Mucosa of descending colon (tissue), 3 donors: ENCODE results near the gene ZNF136. TPM values are rescaled to one million over a fixed set of nuclear protein-coding genes. Genes with fewer than 3 reads are reported as not detected.

Source experiments
- ATAC-seq: fragments of 200-7000 bp; cut with Tn5 transposase; one replicate; pipeline ENCODE4 v1.9.1; 2020; ENCODE audit warnings: mild to moderate bottlenecking, moderate library complexity
- DNase-seq, 3 donors: peaks; one replicate each; pipeline ENCODE4 v3.0.0-alpha.2; 2020
- H3K36me3 ChIP-seq: fragments of 200-600 bp; one replicate; pipeline ENCODE4 v1.8.0; 2021; ENCODE audit warnings: low read depth, mild to moderate bottlenecking
- H3K4me1 ChIP-seq: fragments of 200-600 bp; one replicate; pipeline ENCODE4 v1.8.0; 2021; ENCODE audit warnings: low read depth, mild to moderate bottlenecking
- H3K4me3 ChIP-seq: fragments of 200-600 bp; one replicate; pipeline ENCODE4 v1.8.0; 2021; ENCODE audit warnings: mild to moderate bottlenecking
- H3K9me3 ChIP-seq: fragments of 200-600 bp; one replicate; pipeline ENCODE4 v1.8.0; 2021; ENCODE audit warnings: mild to moderate bottlenecking
- intact Hi-C, 2 donors: fragments of 100-400 bp; cut with DNase I in 1 of 2; cut with micrococcal nuclease in 1 of 2; formaldehyde crosslinking; loops; one replicate each; pipeline versions ENCODE4 v1.11.0 to v1.11.1; 2022; cut with DNase I, micrococcal nuclease
- total RNA-seq, 3 donors: library from RNA; stranded (reverse); fragmentation: NEBNext Ultra II Directional in 2 of 3; extraction: Animal tissue kit (Norgen Biotek cat#: 25700) in 2 of 3; gene quantifications; one replicate each; pipeline versions ENCODE4 v1.2.1 to v1.2.4, GENCODE V29; 2021 to 2023
- TF ChIP-seq, protein P1 (sequence below): fragments of 200-600 bp; IDR thresholded peaks from one replicate; pipeline ENCODE4 v1.8.0; 2022; ENCODE audit warnings: antibody characterized with exemption, mild to moderate bottlenecking
- donor health status: DM: no; HTN: no; CAD: no; lungs with moderate emphysema.
- donor health status: DM: no; HTN: no; CAD: no.
- donor health status: DM: no; HTN: yes; CAD: no.

The ZNF136 gene
- total RNA-seq, 3 donors from 2014 or later, result 6.3 to 12.1 (median 8.7) TPM

DNA sequence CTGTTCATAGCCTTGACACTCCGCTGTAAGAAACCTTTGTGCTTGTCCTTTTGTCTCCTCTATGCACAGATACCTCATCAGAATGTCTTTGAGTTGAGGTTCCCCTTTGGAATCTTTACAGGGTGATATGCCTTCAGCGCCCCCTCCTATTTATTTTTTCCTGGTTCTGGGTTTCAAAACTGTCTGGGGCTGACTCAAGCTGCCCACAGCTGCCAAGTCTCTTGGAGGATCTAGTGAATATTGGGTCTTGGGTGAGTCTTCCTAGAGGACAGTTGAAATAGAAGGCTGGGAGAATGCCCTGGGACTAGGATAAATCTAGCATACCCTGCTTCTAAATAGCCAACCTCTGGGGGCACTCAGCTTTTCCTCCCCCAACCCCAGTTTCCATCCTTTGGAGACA lies 930 bp downstream of the ZNF136 start:
- intact Hi-C loops, result no loop called here
- peaks cover 8% of the 10 kb centered on the region for H3K4me1 ChIP-seq
- no peaks in the 10 kb centered on the region for H3K9me3 ChIP-seq
- TF ChIP-seq, protein P1, sequence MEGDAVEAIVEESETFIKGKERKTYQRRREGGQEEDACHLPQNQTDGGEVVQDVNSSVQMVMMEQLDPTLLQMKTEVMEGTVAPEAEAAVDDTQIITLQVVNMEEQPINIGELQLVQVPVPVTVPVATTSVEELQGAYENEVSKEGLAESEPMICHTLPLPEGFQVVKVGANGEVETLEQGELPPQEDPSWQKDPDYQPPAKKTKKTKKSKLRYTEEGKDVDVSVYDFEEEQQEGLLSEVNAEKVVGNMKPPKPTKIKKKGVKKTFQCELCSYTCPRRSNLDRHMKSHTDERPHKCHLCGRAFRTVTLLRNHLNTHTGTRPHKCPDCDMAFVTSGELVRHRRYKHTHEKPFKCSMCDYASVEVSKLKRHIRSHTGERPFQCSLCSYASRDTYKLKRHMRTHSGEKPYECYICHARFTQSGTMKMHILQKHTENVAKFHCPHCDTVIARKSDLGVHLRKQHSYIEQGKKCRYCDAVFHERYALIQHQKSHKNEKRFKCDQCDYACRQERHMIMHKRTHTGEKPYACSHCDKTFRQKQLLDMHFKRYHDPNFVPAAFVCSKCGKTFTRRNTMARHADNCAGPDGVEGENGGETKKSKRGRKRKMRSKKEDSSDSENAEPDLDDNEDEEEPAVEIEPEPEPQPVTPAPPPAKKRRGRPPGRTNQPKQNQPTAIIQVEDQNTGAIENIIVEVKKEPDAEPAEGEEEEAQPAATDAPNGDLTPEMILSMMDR, result no peak
- no peak for DNase-seq
- no peaks in the 10 kb centered on the region for H3K36me3 ChIP-seq
- no peak overlapping the region for H3K4me3 ChIP-seq
- ATAC-seq, result no peak

DNA sequence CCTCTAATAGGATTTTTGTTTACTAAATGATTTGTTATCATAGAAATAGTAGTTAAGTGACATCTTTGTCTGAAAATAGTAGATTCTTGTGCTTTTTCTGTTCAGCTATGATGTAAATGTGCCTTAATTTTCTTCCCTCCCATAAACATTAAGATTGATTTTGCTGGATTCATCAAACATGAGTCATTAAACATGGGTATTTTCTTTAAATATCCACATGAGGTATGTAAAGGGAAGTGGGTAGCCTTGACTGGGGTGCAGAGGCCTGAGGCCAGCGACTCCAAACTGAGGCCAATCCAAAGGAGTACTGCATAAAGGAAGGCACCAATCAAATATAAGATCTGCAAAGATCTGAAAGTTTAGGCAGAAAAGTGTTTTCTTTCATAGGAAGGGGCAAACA lies 3.7 kb downstream of the ZNF136 start:
- Histone ChIP-seq H3K36me3 (no peaks in the 10 kb centered on the region), H3K4me3 (no peak overlapping the region), H3K9me3 (no peaks in the 10 kb centered on the region), H3K4me1 (peaks cover 8% of the 10 kb centered on the region)
- ATAC-seq (no peak), DNase-seq (no peak)
- intact Hi-C loops, result no loop called here
- TF ChIP-seq, protein P1, result no peak

DNA sequence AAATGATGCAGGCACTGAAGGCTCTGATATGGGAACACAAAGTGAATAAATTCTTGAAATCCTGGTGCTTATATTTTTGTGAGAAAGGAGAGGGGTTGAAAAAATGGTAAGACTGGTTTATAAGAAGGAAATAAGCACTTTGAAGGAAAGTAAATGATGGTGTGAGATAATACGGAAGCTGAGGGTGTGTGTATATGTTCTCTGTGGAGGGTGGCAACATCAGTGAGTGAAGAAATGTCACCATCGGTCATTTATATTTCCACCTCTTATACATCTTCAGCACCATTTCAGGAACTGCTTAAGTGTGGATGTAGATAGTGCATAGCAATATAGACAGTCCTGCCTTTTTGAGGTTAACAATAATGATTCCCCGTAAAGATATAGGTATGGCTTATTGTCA lies 17.5 kb downstream of the ZNF136 start:
- H3K36me3 ChIP-seq, result no peaks in the 10 kb centered on the region
- TF ChIP-seq, protein P1, result no peak
- intact Hi-C loops, result no loop called here
- ATAC-seq (no peak), DNase-seq (no peak)
- no peaks in the 10 kb centered on the region for H3K4me1 ChIP-seq
- peaks cover 65% of the 10 kb centered on the region for H3K9me3 ChIP-seq
- no peak overlapping the region for H3K4me3 ChIP-seq

DNA sequence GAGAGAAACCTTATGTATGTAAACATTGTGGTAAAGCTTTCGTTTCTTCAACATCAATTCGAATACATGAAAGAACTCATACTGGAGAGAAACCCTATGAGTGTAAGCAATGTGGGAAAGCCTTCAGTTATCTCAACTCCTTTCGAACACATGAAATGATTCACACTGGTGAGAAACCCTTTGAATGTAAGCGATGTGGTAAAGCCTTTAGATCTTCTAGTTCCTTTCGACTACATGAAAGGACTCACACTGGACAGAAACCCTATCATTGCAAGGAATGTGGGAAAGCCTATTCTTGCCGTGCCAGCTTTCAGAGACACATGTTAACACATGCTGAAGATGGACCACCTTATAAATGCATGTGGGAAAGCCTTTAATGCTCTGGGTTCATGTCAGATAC lies 24.7 kb downstream of the ZNF136 start:
- DNase-seq (no peak), ATAC-seq (no peak)
- Histone ChIP-seq H3K4me1 (no peaks in the 10 kb centered on the region), H3K9me3 (peaks cover 91% of the 10 kb centered on the region), H3K4me3 (no peak overlapping the region), H3K36me3 (peaks cover 14% of the 10 kb centered on the region)
- TF ChIP-seq, protein P1, result no peak
- intact Hi-C loops, result no loop called here

DNA sequence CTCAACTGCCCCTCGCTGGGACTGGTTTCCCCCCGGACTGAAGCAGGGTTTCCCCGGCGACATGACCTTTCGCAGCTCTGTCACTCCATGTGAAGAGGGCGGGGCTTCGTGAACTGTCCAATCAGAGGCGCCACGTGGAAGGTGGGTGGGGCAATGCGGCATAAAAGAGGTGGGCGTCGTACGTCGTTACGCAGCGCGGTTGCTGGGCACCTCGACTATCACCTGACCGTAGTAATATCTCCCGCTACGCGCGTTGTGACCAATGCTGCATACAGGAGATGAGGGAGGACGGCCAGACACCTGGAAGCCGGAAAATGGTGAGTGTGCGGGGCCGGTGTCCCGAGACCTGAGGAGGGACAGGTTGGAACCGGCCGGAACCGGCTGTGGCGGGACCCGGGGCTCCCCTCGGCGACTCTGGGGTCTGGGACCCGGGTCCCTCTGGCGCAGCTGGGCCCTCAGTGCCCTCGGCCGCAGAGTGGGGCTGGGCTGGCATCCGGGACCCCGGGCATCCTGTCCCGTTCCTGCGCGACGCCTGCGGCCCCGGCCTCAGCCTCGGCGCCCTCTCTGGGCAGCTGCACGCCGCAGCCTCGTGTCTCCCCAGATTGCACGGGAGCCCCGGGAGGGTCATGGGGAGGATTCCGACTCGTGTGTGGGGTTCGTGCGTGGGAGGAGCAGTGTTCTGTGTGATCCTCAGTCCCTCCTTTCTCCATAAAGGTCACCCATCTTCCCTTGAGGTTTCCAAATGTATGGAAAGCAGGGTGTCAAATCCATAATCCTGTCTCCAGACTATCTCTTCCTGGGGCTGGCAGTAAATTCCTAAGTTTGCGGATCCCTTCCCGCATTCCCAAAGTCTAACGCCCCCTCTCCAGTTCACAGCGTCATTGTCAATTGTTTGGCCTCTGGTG lies 32.2 kb downstream of the ZNF136 start:
- peak; percentile 99 for ATAC-seq
- H3K4me1 ChIP-seq, result no peaks in the 10 kb centered on the region
- no peaks in the 10 kb centered on the region for H3K36me3 ChIP-seq
- peaks cover 54% of the 10 kb centered on the region for H3K9me3 ChIP-seq
- DNase-seq, result peak; percentile 85 to 92 (median 91)
- TF ChIP-seq, protein P1, result no peak
- peak overlapping the region; percentile 25 for H3K4me3 ChIP-seq
- intact Hi-C loops, result no loop called here
